ENCODE results near the gene ITGB3BP.

The ITGB3BP gene

GRCh38 chr1:63414691-63415365 is 108.2 kb downstream of the ITGB3BP start:
- DNase-seq, result no peak

- DNase-seq, result no peak
These were observed 109.6 kb downstream of the ITGB3BP start for GRCh38 chr1:63413394-63413793.

DNA sequence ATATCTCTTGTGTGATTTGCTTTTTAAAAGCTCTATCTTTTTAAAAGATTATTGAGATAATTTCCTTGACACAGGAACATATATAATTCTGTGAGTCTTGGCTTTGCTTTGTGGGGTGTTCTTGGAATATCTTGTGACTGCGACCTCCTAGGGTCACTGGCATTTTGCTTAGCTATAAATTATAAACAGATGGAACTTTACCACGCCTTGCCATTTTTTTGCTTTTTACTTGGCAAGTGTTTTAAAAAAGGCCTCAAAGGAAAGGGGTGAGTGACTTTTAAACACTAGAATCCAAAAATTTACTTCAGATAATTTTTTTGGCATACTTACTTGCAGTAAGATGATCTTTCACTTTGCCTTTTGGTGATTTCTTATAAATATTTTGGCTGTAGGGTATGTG is 112.0 kb downstream of the ITGB3BP start:
- DNase-seq, result no peak

DNA sequence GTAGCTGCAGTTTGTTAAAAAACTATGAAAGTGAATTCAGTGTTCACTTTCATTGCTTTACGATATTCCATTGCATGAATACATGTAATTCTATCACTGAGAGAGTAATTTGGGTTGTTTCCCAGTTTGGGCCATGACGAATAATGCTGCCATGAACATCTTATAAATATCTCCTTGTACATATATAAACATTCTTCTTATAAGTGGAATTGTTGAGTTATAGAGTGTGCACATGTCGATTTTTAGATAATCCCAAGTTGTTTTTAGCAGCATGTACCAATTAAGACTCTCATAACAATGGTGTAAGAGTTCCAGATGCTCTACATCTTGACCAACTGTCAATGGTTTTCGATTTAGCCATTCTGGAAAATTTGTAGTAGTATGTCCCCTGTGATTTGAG is 114.7 kb downstream of the ITGB3BP start:
- DNase-seq, result no peak

DNA sequence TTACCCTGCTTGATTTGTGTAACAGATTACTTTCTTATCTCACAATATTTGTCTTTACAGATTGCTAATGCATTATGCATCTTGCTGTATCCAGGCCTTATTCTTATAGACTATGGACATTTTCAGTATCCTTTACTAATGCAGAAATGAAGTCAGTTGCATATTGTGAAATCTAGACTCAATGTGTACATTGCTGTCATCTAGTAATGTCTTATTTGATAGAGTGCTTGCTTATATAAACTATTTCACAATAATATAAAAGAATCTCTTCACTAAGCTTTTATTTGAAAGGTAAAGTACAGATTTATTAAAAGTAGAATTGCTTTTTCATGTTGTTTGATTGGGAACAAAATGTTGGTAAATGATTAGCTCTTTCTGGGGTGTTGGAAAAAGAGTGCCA is 116.0 kb downstream of the ITGB3BP start:
- no peak for DNase-seq

DNA sequence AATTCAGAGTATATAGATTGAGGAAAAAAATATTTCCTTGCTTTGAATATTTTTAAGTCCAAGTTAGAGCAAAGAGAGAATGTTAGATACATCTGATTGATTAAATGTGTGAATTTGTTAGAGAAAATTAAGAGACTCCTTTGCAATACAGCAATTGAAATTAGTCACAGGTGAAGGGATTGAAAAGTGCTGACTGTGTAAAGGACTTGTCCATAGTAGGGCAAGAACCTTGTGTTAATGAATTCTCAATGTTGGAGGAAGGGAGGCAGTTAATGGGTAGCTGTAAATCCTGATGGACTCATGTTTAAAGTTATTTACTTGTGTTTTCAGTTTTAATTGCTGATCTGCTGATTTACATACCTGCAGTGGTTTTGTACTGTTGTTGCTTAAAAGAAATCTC is 117.0 kb downstream of the ITGB3BP start:
- no peak for DNase-seq

DNA sequence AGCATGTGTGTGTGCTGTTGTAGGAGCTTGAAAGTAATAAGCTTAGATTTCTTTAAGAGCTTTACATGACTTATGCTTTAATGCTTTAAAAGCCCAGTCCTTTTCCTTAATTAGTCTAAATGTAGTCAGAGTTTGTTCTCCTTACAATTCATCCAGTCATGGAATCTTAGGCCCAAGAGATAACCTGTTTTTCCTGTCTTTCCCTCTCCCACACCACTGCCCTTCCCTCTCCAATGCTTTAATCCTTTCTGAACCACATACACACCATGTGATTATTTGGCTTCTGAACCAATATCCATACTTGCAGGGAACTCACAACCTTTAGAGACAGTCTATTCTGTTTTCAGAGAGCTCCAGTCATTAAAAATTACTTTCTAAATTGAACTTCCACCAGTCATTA is 118.0 kb downstream of the ITGB3BP start:
- no peak for DNase-seq

- no peak for DNase-seq
These were observed 119.6 kb downstream of the ITGB3BP start for GRCh38 chr1:63403386-63403785.

DNA sequence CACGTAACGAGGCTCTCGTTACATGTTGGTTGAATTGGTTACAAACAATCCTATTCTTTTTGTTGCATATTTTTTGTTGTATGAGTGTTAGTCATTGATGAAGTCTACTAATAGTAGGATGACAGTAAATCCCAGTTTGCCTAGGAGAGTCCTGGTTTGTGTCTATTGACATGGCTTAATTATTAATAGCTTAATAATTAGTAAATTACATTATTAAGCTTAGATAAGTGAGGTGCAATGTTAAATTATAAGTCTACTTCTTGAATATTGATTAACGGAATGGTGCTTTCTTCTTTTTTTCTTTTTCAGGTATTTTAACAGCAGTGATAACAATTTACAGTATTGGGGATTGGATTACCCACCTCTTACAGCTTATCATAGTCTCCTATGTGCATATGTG is 121.1 kb downstream of the ITGB3BP start:
- no peak for DNase-seq

Data from NCI-H2081 treated with DMSO at 0.1 percent for 48 hours (cell line).